ENCODE measurements around the gene SLC19A1.

GRCh38 chr21:45451091-45451740 is 91.0 kb downstream of the SLC19A1 start:
- TF ChIP-seq FOXP2 (optimal IDR thresholded peaks at IDR 0.05; ENCODE audit: control extremely low read depth, extremely low read length, insufficient read depth) (no peak), EZH2 (IDR thresholded peaks at IDR 0.05) (no peak)

Measured in SK-N-MC (cell line).